ENCODE data around the gene BAG1.

BAG1 gene

DNA sequence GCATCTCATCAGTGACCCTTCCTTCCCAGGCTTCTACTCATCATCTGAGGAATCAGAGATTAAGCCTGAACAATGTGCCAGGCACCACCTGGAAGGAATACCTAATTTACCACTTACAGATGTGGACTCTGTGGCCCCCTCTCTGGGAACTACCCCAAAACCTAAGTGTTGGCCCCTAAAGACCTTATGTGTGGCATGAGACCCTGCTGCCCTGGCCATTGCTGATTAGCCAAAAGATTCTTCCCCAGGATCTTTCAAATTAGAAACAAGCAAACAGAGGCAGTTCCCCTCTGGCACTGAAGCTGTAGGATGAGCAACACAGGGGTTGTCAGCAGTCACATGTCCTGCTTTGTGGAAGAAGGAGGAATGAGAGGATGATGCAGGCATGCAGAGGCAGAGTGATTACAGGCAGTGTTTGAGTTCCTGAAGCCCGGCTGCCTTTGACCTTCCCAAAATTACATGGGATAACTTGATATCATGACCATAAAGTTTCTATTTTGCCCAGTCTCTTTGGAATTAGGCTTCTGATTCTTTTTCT lies 14.0 kb downstream of the BAG1 start:
- TF ChIP-seq, protein P1, sequence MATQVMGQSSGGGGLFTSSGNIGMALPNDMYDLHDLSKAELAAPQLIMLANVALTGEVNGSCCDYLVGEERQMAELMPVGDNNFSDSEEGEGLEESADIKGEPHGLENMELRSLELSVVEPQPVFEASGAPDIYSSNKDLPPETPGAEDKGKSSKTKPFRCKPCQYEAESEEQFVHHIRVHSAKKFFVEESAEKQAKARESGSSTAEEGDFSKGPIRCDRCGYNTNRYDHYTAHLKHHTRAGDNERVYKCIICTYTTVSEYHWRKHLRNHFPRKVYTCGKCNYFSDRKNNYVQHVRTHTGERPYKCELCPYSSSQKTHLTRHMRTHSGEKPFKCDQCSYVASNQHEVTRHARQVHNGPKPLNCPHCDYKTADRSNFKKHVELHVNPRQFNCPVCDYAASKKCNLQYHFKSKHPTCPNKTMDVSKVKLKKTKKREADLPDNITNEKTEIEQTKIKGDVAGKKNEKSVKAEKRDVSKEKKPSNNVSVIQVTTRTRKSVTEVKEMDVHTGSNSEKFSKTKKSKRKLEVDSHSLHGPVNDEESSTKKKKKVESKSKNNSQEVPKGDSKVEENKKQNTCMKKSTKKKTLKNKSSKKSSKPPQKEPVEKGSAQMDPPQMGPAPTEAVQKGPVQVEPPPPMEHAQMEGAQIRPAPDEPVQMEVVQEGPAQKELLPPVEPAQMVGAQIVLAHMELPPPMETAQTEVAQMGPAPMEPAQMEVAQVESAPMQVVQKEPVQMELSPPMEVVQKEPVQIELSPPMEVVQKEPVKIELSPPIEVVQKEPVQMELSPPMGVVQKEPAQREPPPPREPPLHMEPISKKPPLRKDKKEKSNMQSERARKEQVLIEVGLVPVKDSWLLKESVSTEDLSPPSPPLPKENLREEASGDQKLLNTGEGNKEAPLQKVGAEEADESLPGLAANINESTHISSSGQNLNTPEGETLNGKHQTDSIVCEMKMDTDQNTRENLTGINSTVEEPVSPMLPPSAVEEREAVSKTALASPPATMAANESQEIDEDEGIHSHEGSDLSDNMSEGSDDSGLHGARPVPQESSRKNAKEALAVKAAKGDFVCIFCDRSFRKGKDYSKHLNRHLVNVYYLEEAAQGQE (IDR thresholded peaks at IDR 0.05; ENCODE audit: insufficient replicate concordance, low read depth) = no peak
- TF ChIP-seq GABPA (IDR thresholded peaks at IDR 0.05; ENCODE audit: low read depth) (no peak), CTCF (IDR thresholded peaks at IDR 0.05; ENCODE audit: insufficient read depth, low read length) (no peak), SPI1 (IDR thresholded peaks at IDR 0.05; ENCODE audit: borderline replicate concordance, low read depth) (no peak), POLR2AphosphoS5 (IDR thresholded peaks at IDR 0.05; ENCODE audit: low read depth) (no peak)
- H3K27ac ChIP-seq (replicated peaks) = no peak overlapping the region
- H3K4me3 ChIP-seq (replicated peaks; ENCODE audit: insufficient read depth, low read length) = no peak overlapping the region
- no peak for DNase-seq (ENCODE audit: low read depth in 1 of 2, low spot score in 1 of 2)
- H3K27me3 ChIP-seq (ENCODE audit: insufficient read depth, poor library complexity, severe bottlenecking) = no peaks in the 10 kb centered on the region

GRCh38 chr9:33249983-33250382 lies 14.5 kb downstream of the BAG1 start:
- Histone ChIP-seq H3K4me3 (replicated peaks; ENCODE audit: insufficient read depth, low read length) (no peak overlapping the region), H3K27ac (replicated peaks) (no peak overlapping the region), H3K27me3 (ENCODE audit: insufficient read depth, poor library complexity, severe bottlenecking) (no peaks in the 10 kb centered on the region)
- no peak for DNase-seq (ENCODE audit: low read depth in 1 of 2, low spot score in 1 of 2)
- no peak for TF ChIP-seq CTCF (IDR thresholded peaks at IDR 0.05; ENCODE audit: insufficient read depth, low read length)
- TF ChIP-seq POLR2AphosphoS5 (IDR thresholded peaks at IDR 0.05; ENCODE audit: low read depth) = no peak
- TF ChIP-seq, protein P1 (IDR thresholded peaks at IDR 0.05; ENCODE audit: insufficient replicate concordance, low read depth) = no peak
- TF ChIP-seq GABPA (IDR thresholded peaks at IDR 0.05; ENCODE audit: low read depth) = no peak
- no peak for TF ChIP-seq SPI1 (IDR thresholded peaks at IDR 0.05; ENCODE audit: borderline replicate concordance, low read depth)

DNA sequence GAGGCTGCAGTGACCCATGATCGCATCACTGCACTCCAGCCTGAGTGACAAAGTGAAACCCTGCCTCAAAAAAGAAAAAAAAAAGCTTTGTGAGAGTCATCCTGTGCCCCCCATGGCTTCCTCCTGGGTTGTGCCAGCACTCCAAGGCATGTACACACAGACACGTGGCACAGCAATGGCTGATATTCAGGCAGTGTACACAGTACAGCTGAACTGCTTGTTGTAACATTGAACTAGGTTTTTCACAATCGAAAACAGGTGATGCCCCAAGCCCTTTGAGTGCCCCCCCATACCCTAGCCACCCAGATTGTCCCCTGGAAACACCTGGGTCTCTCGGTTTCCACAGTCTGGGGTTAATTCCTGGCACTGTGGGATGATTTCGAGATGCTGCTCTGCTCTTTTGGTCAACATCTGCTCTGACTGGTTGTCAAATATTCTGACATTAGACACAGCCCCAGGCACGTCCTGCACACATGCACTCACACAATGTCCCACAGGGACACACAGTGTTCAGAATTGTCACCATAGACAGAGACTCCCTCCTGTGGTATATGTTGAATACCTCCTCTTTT lies 15.3 kb downstream of the BAG1 start:
- no peak overlapping the region for H3K27ac ChIP-seq (replicated peaks)
- no peak overlapping the region for H3K4me3 ChIP-seq (replicated peaks; ENCODE audit: insufficient read depth, low read length)
- no peak for TF ChIP-seq CTCF (IDR thresholded peaks at IDR 0.05; ENCODE audit: insufficient read depth, low read length)
- TF ChIP-seq, protein P1 (IDR thresholded peaks at IDR 0.05; ENCODE audit: insufficient replicate concordance, low read depth) = no peak
- no peak for TF ChIP-seq SPI1 (IDR thresholded peaks at IDR 0.05; ENCODE audit: borderline replicate concordance, low read depth)
- TF ChIP-seq POLR2AphosphoS5 (IDR thresholded peaks at IDR 0.05; ENCODE audit: low read depth) = no peak
- DNase-seq (ENCODE audit: low read depth in 1 of 2, low spot score in 1 of 2) = no peak
- H3K27me3 ChIP-seq (ENCODE audit: insufficient read depth, poor library complexity, severe bottlenecking) = no peaks in the 10 kb centered on the region

Data from HL-60 (cell line).